ENCODE data around the gene IFT80. TPM values are rescaled to one million over a fixed set of nuclear protein-coding genes. Genes with fewer than 3 reads are reported as not detected.

IFT80 gene
- total RNA-seq, 1 experiment from 2014 or later = 26.3 TPM

DNA sequence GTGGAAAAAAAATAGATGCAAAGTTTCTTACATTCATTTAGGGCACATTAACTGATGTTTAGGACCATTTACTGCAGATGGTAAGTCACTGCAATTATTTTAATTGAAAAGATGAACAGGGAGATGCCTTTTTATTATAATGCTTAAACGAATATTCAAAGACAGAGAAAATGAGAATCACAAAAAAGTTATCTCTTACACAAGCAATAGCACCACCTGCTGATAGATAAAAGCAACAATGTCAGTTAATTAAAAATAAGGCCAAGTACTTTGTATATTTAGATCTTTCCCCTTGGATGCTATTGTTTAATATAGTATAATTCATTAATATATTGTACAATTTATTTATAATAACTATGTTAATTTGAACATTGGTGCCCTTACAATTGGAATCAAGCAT lies 55.9 kb downstream of the IFT80 start:
- no peaks in the 10 kb centered on the region for H3K9me3 ChIP-seq (ENCODE audit: control insufficient read depth in 1 of 2, insufficient read depth in 1 of 2, low read depth in 1 of 2, low read length in 2 of 2)
- TF ChIP-seq SIN3A (IDR thresholded peaks at IDR 0.05; ENCODE audit: low read depth) (no peak), RAD21 (IDR thresholded peaks at IDR 0.05; ENCODE audit: low read depth) (peak; percentile 67)
- TF ChIP-seq, protein P1, sequence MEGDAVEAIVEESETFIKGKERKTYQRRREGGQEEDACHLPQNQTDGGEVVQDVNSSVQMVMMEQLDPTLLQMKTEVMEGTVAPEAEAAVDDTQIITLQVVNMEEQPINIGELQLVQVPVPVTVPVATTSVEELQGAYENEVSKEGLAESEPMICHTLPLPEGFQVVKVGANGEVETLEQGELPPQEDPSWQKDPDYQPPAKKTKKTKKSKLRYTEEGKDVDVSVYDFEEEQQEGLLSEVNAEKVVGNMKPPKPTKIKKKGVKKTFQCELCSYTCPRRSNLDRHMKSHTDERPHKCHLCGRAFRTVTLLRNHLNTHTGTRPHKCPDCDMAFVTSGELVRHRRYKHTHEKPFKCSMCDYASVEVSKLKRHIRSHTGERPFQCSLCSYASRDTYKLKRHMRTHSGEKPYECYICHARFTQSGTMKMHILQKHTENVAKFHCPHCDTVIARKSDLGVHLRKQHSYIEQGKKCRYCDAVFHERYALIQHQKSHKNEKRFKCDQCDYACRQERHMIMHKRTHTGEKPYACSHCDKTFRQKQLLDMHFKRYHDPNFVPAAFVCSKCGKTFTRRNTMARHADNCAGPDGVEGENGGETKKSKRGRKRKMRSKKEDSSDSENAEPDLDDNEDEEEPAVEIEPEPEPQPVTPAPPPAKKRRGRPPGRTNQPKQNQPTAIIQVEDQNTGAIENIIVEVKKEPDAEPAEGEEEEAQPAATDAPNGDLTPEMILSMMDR (IDR thresholded peaks at IDR 0.05 in 2 of 3, conservative IDR thresholded peaks at IDR 0.05 in 1 of 3; ENCODE audit: borderline replicate concordance in 1 of 3, insufficient read depth in 1 of 3, low read depth in 2 of 3, low read length in 2 of 3) = peak; percentile 34 to 63 (median 45); a peak in 3 of 6 replicates
- DNase-seq (ENCODE audit: low read depth, low spot score) (no peak), ATAC-seq (no peak)
- no peaks in the 10 kb centered on the region for H3K4me1 ChIP-seq (ENCODE audit: control insufficient read depth in 1 of 2, insufficient read depth in 2 of 2, low read length in 2 of 2)
- H3K27ac ChIP-seq (ENCODE audit: low read depth, low read length) = no peak overlapping the region
- H4K20me1 ChIP-seq (ENCODE audit: insufficient read depth) = no peaks in the 10 kb centered on the region
- no peaks in the 10 kb centered on the region for H3K9me2 ChIP-seq (ENCODE audit: insufficient read depth)
- no peak overlapping the region for H3K9ac ChIP-seq (ENCODE audit: low read length)
- BruUV-seq (replicated peaks) = no TSS peak
- no peak overlapping the region for H3K4me3 ChIP-seq (replicated peaks in 1 of 2; ENCODE audit: low read depth in 1 of 2, low read length in 2 of 2)
- H3K36me3 ChIP-seq (ENCODE audit: control insufficient read depth in 1 of 2, insufficient read depth in 2 of 2, low read length in 2 of 2) = no peaks in the 10 kb centered on the region
- CTCF ChIA-PET = interaction anchor here (1.1 to 3.0 kb wide), 4 partner anchors 178 to 311 kb away, joined by 5 to 20 read pairs (median 6); no protein-coding TSS in a partner anchor
- no peak overlapping the region for H2AFZ ChIP-seq (ENCODE audit: low read depth, low read length, poor library complexity, severe bottlenecking)
- RAD21 ChIA-PET (ENCODE audit: low non-redundant PET in 1 of 2, low total read pairs in 2 of 2, uncharacterized antibody in 2 of 2, unreplicated experiment in 2 of 2) = no interaction called here
- no peak overlapping the region for H3K4me2 ChIP-seq (ENCODE audit: low read length)
- no peaks in the 10 kb centered on the region for H3K79me2 ChIP-seq (ENCODE audit: insufficient read depth, low read length)
- intact Hi-C loops (cut with micrococcal nuclease) = loop anchor here (1.0 to 5.0 kb wide), 3 partner anchors 180 to 461 kb away; no protein-coding TSS in a partner anchor
- H3K27me3 ChIP-seq (ENCODE audit: insufficient read depth, low read length) = no peaks in the 10 kb centered on the region
- POLR2A ChIA-PET = no interaction called here

DNA sequence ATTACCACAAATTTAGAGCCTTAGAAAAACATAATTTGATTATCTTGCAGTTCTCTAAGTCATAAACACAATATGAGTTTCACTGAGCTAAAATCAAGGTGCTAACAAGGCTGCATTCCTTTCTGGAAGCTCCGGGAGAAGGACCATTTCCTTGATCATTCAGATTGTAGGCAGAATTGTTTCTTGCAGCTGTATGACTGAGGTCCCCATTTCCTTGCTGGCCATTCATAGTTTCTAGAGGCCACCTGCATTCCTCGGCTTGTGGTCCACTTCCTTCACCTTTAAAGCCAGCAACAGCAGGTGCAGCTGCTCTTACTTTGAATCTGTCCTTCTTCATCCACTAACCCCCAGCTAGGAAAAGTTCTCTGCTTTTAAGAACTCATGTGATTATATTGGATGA lies 58.7 kb downstream of the IFT80 start:
- no peaks in the 10 kb centered on the region for H3K9me2 ChIP-seq (ENCODE audit: insufficient read depth)
- TF ChIP-seq POLR2AphosphoS5 (IDR thresholded peaks at IDR 0.05; ENCODE audit: low read depth, low read length) (no peak), SRF (IDR thresholded peaks at IDR 0.05; ENCODE audit: low read depth) (no peak), CEBPB (IDR thresholded peaks at IDR 0.05; ENCODE audit: low read depth) (no peak)
- TF ChIP-seq, protein P2, sequence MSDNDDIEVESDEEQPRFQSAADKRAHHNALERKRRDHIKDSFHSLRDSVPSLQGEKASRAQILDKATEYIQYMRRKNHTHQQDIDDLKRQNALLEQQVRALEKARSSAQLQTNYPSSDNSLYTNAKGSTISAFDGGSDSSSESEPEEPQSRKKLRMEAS (IDR thresholded peaks at IDR 0.05) = no peak
- no peaks in the 10 kb centered on the region for H3K27me3 ChIP-seq (ENCODE audit: insufficient read depth, low read length)
- H3K79me2 ChIP-seq (ENCODE audit: insufficient read depth, low read length) = no peaks in the 10 kb centered on the region
- ChIA-PET CTCF (interaction anchor here (1.1 to 1.7 kb wide), 2 partner anchors 178 to 308 kb away, joined by 3 to 7 read pairs; no protein-coding TSS in a partner anchor), RAD21 (ENCODE audit: low non-redundant PET in 1 of 2, low total read pairs in 2 of 2, uncharacterized antibody in 2 of 2, unreplicated experiment in 2 of 2) (interaction anchor here in 1 of 2 experiments (0.5 kb wide), 1 partner anchor 308 kb away, joined by 4 read pairs; no protein-coding TSS in a partner anchor), POLR2A (no interaction called here)
- H3K4me2 ChIP-seq (ENCODE audit: low read length) = no peak overlapping the region
- ATAC-seq (no peak), DNase-seq (ENCODE audit: low read depth, low spot score) (no peak)
- no peak overlapping the region for H2AFZ ChIP-seq (ENCODE audit: low read depth, low read length, poor library complexity, severe bottlenecking)
- H3K4me1 ChIP-seq (ENCODE audit: control insufficient read depth in 1 of 2, insufficient read depth in 2 of 2, low read length in 2 of 2) = no peaks in the 10 kb centered on the region
- no peaks in the 10 kb centered on the region for H3K36me3 ChIP-seq (ENCODE audit: control insufficient read depth in 1 of 2, insufficient read depth in 2 of 2, low read length in 2 of 2)
- H3K4me3 ChIP-seq (replicated peaks in 1 of 2; ENCODE audit: low read depth in 1 of 2, low read length in 2 of 2) = no peak overlapping the region
- H3K9me3 ChIP-seq (ENCODE audit: control insufficient read depth in 1 of 2, insufficient read depth in 1 of 2, low read depth in 1 of 2, low read length in 2 of 2) = no peaks in the 10 kb centered on the region
- no peak overlapping the region for H3K9ac ChIP-seq (ENCODE audit: low read length)
- H4K20me1 ChIP-seq (ENCODE audit: insufficient read depth) = no peaks in the 10 kb centered on the region
- no TSS peak for BruUV-seq (replicated peaks)
- no peak overlapping the region for H3K27ac ChIP-seq (ENCODE audit: low read depth, low read length)
- intact Hi-C loops (cut with micrococcal nuclease) = loop anchor here (5.0 kb wide), 1 partner anchor 458 kb away; no protein-coding TSS in a partner anchor

Data from HCT116 (cell line).